ENCODE measurements around the gene ZC3H12D. TPM values are rescaled to one million over a fixed set of nuclear protein-coding genes. Genes with fewer than 3 reads are reported as not detected.

The ZC3H12D gene
- total RNA-seq, 3 donors from 2014 or later (not counting 1 experiment from before 2014, with no cell fraction given) = 0.49 to 7.7 (median 4.1) TPM

- Mint-ChIP-seq H3K27ac (no peak overlapping the region), H3K36me3 (no peaks in the 10 kb centered on the region), H3K9me3 (no peaks in the 10 kb centered on the region), H3K4me3 (no peak overlapping the region), H3K27me3 (ENCODE audit: low read depth in 2 of 2) (peaks cover 0 to 9% of the 10 kb centered on the region in 2 donors), H3K4me1 (no peaks in the 10 kb centered on the region)
- Histone ChIP-seq H3K27me3 (ENCODE audit: control insufficient read depth, insufficient read depth, low read length) (no peaks in the 10 kb centered on the region), H3K4me1 (ENCODE audit: control insufficient read depth, insufficient read depth, low read length) (peaks cover 5% of the 10 kb centered on the region), H3K27ac (ENCODE audit: low read length) (no peak overlapping the region), H3K4me3 (ENCODE audit: low read length) (no peak overlapping the region), H3K9me3 (ENCODE audit: control insufficient read depth, insufficient read depth, low read length) (no peaks in the 10 kb centered on the region), H3K36me3 (ENCODE audit: control insufficient read depth, insufficient read depth, low read length) (no peaks in the 10 kb centered on the region)
- no peak for TF ChIP-seq CTCF (IDR thresholded peaks at IDR 0.05)
- intact Hi-C loops (cut with micrococcal nuclease) = no loop called here
- no peak for ATAC-seq
- no peak for DNase-seq
- WGBS (ENCODE audit: insufficient coverage) = 88% methylated on average over 4 of the region's 6 CpGs
Observed at GRCh38 chr6:149453597-149454345, 31.0 kb downstream of the ZC3H12D start.

GRCh38 chr6:149452037-149452939 lies 32.5 kb downstream of the ZC3H12D start:
- no peak overlapping the region for H3K27ac Mint-ChIP-seq
- Histone ChIP-seq H3K27me3 (ENCODE audit: control insufficient read depth, insufficient read depth, low read length) (no peaks in the 10 kb centered on the region), H3K4me3 (ENCODE audit: low read length) (no peak overlapping the region), H3K27ac (ENCODE audit: low read length) (no peak overlapping the region), H3K9me3 (ENCODE audit: control insufficient read depth, insufficient read depth, low read length) (no peaks in the 10 kb centered on the region), H3K36me3 (ENCODE audit: control insufficient read depth, insufficient read depth, low read length) (no peaks in the 10 kb centered on the region), H3K4me1 (ENCODE audit: control insufficient read depth, insufficient read depth, low read length) (peaks cover 5% of the 10 kb centered on the region)
- no peak for DNase-seq
- ATAC-seq = no peak
- H3K4me3 Mint-ChIP-seq = no peak overlapping the region
- TF ChIP-seq CTCF (IDR thresholded peaks at IDR 0.05) = no peak
- no peaks in the 10 kb centered on the region for H3K9me3 Mint-ChIP-seq
- intact Hi-C loops (cut with micrococcal nuclease) = no loop called here
- H3K27me3 Mint-ChIP-seq (ENCODE audit: low read depth in 2 of 2) = peaks cover 5 to 9% of the 10 kb centered on the region in 2 donors
- WGBS (ENCODE audit: insufficient coverage) = 96% methylated on average over 13 of the region's 13 CpGs
- no peaks in the 10 kb centered on the region for H3K36me3 Mint-ChIP-seq
- no peaks in the 10 kb centered on the region for H3K4me1 Mint-ChIP-seq

DNA sequence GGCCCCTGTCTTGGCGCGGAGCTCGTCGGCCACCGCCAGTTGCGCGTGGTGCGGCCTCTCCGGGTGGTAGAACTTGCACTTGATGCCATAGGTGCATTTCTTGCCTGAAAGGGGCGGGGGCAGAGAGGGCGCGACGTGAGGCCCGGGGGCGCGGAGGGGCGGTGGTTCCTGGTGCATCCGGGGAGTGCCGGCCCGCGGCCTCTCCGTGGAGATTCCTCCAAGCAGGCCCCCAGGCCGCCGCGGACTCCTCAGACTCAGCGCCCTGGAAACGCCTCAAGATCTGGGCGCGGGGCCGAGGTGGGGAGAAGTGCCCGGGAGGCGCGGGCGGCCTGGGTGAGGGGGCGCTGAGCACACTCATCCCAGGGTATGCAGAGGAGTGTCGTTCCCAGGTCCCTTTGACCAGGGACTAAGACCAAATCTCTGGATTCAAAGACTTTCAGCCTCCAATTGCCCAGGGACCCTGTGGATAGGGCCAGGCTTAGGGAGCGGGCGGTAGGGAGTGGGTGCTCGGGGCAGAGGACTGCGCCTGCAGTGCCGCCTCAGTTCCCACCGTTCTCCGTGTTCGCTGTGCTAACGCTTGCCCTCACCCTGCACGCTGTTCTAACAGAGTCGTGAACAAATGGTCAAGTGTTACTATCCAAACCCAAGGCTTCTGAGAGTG lies 33.3 kb downstream of the ZC3H12D start:
- ATAC-seq (peak in 1 of 3 donors; percentile 3), DNase-seq (no peak)
- Mint-ChIP-seq H3K4me1 (no peaks in the 10 kb centered on the region), H3K4me3 (no peak overlapping the region), H3K27ac (no peak overlapping the region), H3K9me3 (no peaks in the 10 kb centered on the region), H3K27me3 (ENCODE audit: low read depth in 2 of 2) (peaks cover 6 to 9% of the 10 kb centered on the region in 2 donors), H3K36me3 (no peaks in the 10 kb centered on the region)
- Histone ChIP-seq H3K4me1 (ENCODE audit: control insufficient read depth, insufficient read depth, low read length) (peaks cover 5% of the 10 kb centered on the region), H3K36me3 (ENCODE audit: control insufficient read depth, insufficient read depth, low read length) (no peaks in the 10 kb centered on the region), H3K4me3 (ENCODE audit: low read length) (no peak overlapping the region), H3K27ac (ENCODE audit: low read length) (no peak overlapping the region), H3K9me3 (ENCODE audit: control insufficient read depth, insufficient read depth, low read length) (no peaks in the 10 kb centered on the region), H3K27me3 (ENCODE audit: control insufficient read depth, insufficient read depth, low read length) (no peaks in the 10 kb centered on the region)
- WGBS (ENCODE audit: insufficient coverage) = 57% methylated on average over 47 of the region's 47 CpGs
- no peak for TF ChIP-seq CTCF (IDR thresholded peaks at IDR 0.05)
- intact Hi-C loops (cut with micrococcal nuclease) = no loop called here
